IMR-90 (cell line): ENCODE data around the gene FUS. TPM values are rescaled to one million over a fixed set of nuclear protein-coding genes. Genes with fewer than 3 reads are reported as not detected.
A peak's percentile ranks its signal among the peaks of the same experiment; 100 is the strongest.
"Not testable (repeated sequence)": the region's sequence is repeated elsewhere in the genome, so short reads cannot be mapped to it uniquely, and the experiment has no call there.

Experiments used
- ATAC-seq: fragments of 200-7000 bp; cut with Tn5 transposase; 2 replicates; pipeline ENCODE4 v1.9.1; 2020; ENCODE audit warnings: low read depth, mild to moderate bottlenecking, moderate library complexity
- BruUV-seq: library from RNA; stranded (reverse); fragments of 400-500 nt; replicated peaks from 2 replicates; lab custom pipeline; 2021; lab: Mats Ljungman, UMichigan
- CTCF ChIA-PET: fragments of 300-600 bp; formaldehyde crosslinking; extraction: SDS; loops from one replicate; lab custom pipeline; 2021; ENCODE audit warnings: antibody characterized with exemption; lab: Yijun Ruan, JAX
- POLR2A ChIA-PET: fragments of 300-600 bp; sonication (Branson Sonifier 250); formaldehyde crosslinking; loops from one replicate; lab custom pipeline; 2022; ENCODE audit warnings: antibody characterized with exemption; ENCODE audit not compliant: unreplicated experiment; lab: Charles Lee
- DNase-seq: peaks from one replicate; pipeline ENCODE4 v3.0.0; 2013
- H2AFZ ChIP-seq: replicated peaks from 2 replicates; pipeline ENCODE3; 2013; ENCODE audit warnings: low read length, mild to moderate bottlenecking; ENCODE audit not compliant: poor library complexity
- H2AK5ac ChIP-seq: 2 replicates; pipeline ENCODE4 v1.6.1; 2013; ENCODE audit warnings: low read depth, low read length, inconsistent platforms
- H2AK9ac ChIP-seq: replicated peaks from 2 replicates; pipeline ENCODE3; 2013; ENCODE audit warnings: mild to moderate bottlenecking, low read depth, low read length, moderate library complexity; ENCODE audit not compliant: poor library complexity
- H2BK120ac ChIP-seq: 2 replicates; pipeline ENCODE4 v1.6.1; 2013; ENCODE audit warnings: low read depth, low read length, inconsistent platforms
- H2BK15ac ChIP-seq: 3 replicates; pipeline ENCODE4 v1.6.1; 2013; ENCODE audit warnings: low read depth, low read length, inconsistent platforms
- H2BK20ac ChIP-seq: 2 replicates; pipeline ENCODE4 v1.6.1; 2013; ENCODE audit warnings: low read depth, mild to moderate bottlenecking, inconsistent platforms, low read length, moderate library complexity
- H2BK5ac ChIP-seq: 2 replicates; pipeline ENCODE4 v1.6.1; 2013; ENCODE audit warnings: mild to moderate bottlenecking, low read depth, low read length, inconsistent platforms; ENCODE audit not compliant: poor library complexity, severe bottlenecking
- H3K14ac ChIP-seq: replicated peaks from 2 replicates; pipeline ENCODE4 v1.6.1; 2013; ENCODE audit warnings: low read depth, low read length, inconsistent platforms
- H3K18ac ChIP-seq: 2 replicates; pipeline ENCODE4 v1.6.1; 2013; ENCODE audit warnings: low read depth, low read length, control low read depth
- H3K23ac ChIP-seq: 2 replicates; pipeline ENCODE4 v1.6.1; 2013; ENCODE audit warnings: low read depth, low read length, inconsistent platforms
- H3K27ac ChIP-seq: 2 replicates; pipeline ENCODE4 v1.5.1; 2013; ENCODE audit warnings: mild to moderate bottlenecking, control low read depth, low read length; ENCODE audit not compliant: insufficient read depth
- H3K27me3 ChIP-seq: 2 replicates; pipeline ENCODE4 v1.6.1; 2013; ENCODE audit warnings: low read length; ENCODE audit not compliant: control insufficient read depth, insufficient read depth
- H3K36me3 ChIP-seq: 2 replicates; pipeline ENCODE4 v1.6.1; 2013; ENCODE audit warnings: low read length, mixed read lengths; ENCODE audit not compliant: control insufficient read depth, insufficient read depth
- H3K4ac ChIP-seq: 2 replicates; pipeline ENCODE4 v1.6.1; 2013; ENCODE audit warnings: low read depth, low read length, inconsistent platforms
- H3K4me1 ChIP-seq: 2 replicates; pipeline ENCODE4 v1.6.1; 2013; ENCODE audit warnings: low read length, mixed read lengths; ENCODE audit not compliant: control insufficient read depth, insufficient read depth
- H3K4me2 ChIP-seq: 2 replicates; pipeline ENCODE4 v1.6.1; 2013; ENCODE audit warnings: low read depth, mild to moderate bottlenecking, control low read depth, low read length, moderate library complexity
- H3K4me3 ChIP-seq: 2 replicates; pipeline ENCODE4 v1.5.1; 2013; ENCODE audit warnings: low read depth, mild to moderate bottlenecking, control low read depth, low read length, moderate library complexity; ENCODE audit not compliant: insufficient read depth
- H3K56ac ChIP-seq: 2 replicates; pipeline ENCODE4 v1.6.1; 2013; ENCODE audit warnings: low read length, inconsistent platforms; ENCODE audit not compliant: insufficient read depth; ENCODE audit errors: extremely low read depth
- H3K79me1 ChIP-seq, 2 experiments: 2 replicates each; pipeline ENCODE4 v1.6.1; 2013; ENCODE audit warnings: low read length in 2 of 2, inconsistent platforms in 1 of 2, low read depth in 1 of 2
- H3K9ac ChIP-seq: 2 replicates; pipeline ENCODE4 v1.6.1; 2013; ENCODE audit warnings: low read depth, low read length, control low read depth
- H3K9me1 ChIP-seq: 2 replicates; pipeline ENCODE4 v1.6.1; 2013; ENCODE audit warnings: low read length, inconsistent platforms; ENCODE audit not compliant: insufficient read depth
- H3K9me3 ChIP-seq: 2 replicates; pipeline ENCODE4 v1.6.1; 2013; ENCODE audit warnings: low read length; ENCODE audit not compliant: control insufficient read depth, insufficient read depth
- H4K20me1 ChIP-seq: 2 replicates; pipeline ENCODE4 v1.6.1; 2013; ENCODE audit warnings: low read length, inconsistent platforms; ENCODE audit not compliant: insufficient read depth
- H4K5ac ChIP-seq: 2 replicates; pipeline ENCODE4 v1.6.1; 2013; ENCODE audit warnings: mild to moderate bottlenecking, low read depth, low read length, control low read depth
- H4K8ac ChIP-seq, 2 experiments: 2 replicates each; pipeline ENCODE4 v1.6.1; 2013; ENCODE audit warnings: low read depth in 2 of 2, low read length in 2 of 2, control low read depth in 1 of 2, inconsistent platforms in 1 of 2
- H4K91ac ChIP-seq: 2 replicates; pipeline ENCODE4 v1.6.1; 2013; ENCODE audit warnings: low read depth, low read length, inconsistent platforms; ENCODE audit not compliant: insufficient read depth
- BHLHE40 ChIP-seq: fragments of 150-350 bp; IDR thresholded peaks from 2 replicates; pipeline ENCODE4 v1.6.1; 2016; ENCODE audit warnings: mild to moderate bottlenecking, low read depth, low read length
- CHD1 ChIP-seq: IDR thresholded peaks from 2 replicates; pipeline ENCODE4 v1.6.1; 2012; ENCODE audit warnings: low read depth, low read length, improper control_type of control experiment
- NFE2L2 ChIP-seq: fragments of 150-350 bp; IDR thresholded peaks from 2 replicates; pipeline ENCODE4 v1.6.1; 2016; ENCODE audit warnings: low read depth, mild to moderate bottlenecking, low read length
- POLR2A ChIP-seq: IDR thresholded peaks from 2 replicates; pipeline ENCODE4 v1.6.1; 2012; ENCODE audit warnings: mild to moderate bottlenecking, low read depth, low read length
- RFX5 ChIP-seq: IDR thresholded peaks from 2 replicates; pipeline ENCODE4 v1.8.0; 2012; ENCODE audit warnings: low read depth, mild to moderate bottlenecking, low read length, moderate library complexity
- WGBS, 2 experiments: methylation state at CpG; one replicate each; pipeline versions ENCODE4 v1.1.5 to v1.1.7; 2013; ENCODE audit warnings: missing lambda C conversion rate in 2 of 2; ENCODE audit not compliant: insufficient read length in 1 of 2; ENCODE audit errors: extremely low coverage in 2 of 2; 5-methylcytosine and 5-hydroxymethylcytosine counted together
- dilution Hi-C: fragments of 300-500 bp; cut with HindIII; formaldehyde crosslinking; loops from one replicate; pipeline ENCODE4 v1.14.3; 2018; ENCODE audit warnings: low sequenced_read_pairs; ENCODE audit not compliant: unreplicated experiment
- in situ Hi-C: fragments of 300-500 bp; cut with MboI; formaldehyde crosslinking; loops from 3 replicates; pipeline ENCODE4 v1.14.3; 2019; ENCODE audit warnings: low sequenced_read_pairs, inconsistent platforms, mixed read lengths
- intact Hi-C: fragments of 100-400 bp; cut with micrococcal nuclease; formaldehyde crosslinking; loops from 2 replicates; pipeline ENCODE4 v1.10.0; 2022
- polyA plus RNA-seq, 3 experiments: library from polyadenylated mRNA; depleted of rRNA; stranded (reverse); fragments of >200 nt; gene quantifications; 2 replicates each; pipeline ENCODE4 v1.2.3, GENCODE V29; 2012; ENCODE audit warnings: low replicate concordance in 1 of 3
- total RNA-seq: library from RNA; depleted of rRNA; stranded (reverse); fragments of >200 nt; gene quantifications from 2 replicates; pipeline ENCODE4 v1.2.3, GENCODE V29; 2012

The FUS gene
- total and polyA plus RNA-seq, 2 of the 4 experiments (the other 2 are of a cell fraction): 42.8 to 340 TPM

DNA sequence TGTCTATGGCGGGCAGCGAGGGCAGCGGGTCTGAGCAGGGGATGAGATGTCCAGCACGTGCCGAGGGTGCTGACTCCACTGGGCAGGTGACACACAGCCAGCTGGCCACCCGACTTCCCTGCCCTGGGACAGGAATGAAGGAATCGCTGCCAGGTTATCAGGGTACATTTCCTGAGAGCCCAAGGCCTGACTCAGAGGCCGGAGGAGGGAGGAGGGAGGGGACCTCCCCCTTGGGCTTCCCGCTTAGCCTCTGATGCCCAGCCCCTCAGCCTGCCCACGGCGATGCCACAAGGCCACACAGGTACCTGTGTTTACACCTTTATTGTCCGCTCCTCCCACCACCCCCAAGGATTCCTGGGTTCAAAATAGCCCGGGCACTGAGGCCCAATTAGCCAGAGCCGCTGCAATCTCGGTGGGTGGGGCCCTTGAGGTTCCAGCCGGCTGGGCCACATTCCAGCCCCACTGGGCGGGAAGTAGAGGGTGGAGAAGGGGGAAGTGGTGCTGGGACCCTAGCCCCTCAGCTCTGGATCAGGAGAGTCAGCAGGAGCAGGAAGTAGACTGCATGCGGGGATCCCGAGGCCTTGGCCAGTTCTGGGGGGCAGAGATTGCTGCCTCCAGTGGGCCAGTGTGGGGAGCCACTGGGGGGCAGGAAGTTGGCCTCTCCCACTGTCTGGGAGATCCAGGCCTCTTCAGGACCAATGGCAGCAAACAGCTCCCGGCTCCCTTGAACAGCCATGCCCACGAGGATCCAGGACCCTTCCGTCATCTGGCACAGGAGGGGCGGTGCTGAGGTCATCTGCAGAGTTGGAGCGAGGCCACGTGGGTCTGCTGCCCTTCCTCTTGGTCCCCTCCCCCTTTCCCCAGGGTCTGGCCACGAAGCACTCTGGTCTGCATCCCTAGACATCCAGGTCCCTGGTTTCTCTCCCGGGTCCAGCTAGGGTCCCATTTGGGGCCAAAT is 41.0 kb upstream of the FUS start (continued):
- TF ChIP-seq NFE2L2 (no peak), BHLHE40 (peak; percentile 94), CHD1 (no peak), RFX5 (no peak), POLR2A (no peak)

DNA sequence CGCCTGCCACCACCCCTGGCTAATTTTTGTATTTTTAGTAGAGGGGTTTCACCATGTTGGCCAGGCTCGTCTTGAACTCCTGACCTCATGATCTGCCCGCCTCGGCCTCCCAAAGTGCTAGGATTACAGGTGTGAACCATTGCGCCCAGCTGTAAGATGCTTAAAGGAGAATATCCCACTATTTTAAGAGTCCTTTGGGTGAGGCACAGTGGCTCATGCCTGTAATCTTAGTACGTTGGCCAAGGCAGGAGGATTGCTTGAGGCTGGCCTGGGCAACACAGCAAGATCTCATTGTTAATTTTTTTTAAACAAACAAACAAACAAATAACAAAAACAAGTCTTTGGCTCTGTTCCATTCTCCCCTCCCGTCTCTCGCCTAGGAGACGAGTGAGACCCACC is 38.9 kb upstream of the FUS start:
- H3K9me3 ChIP-seq, ATAC-seq, H2BK15ac ChIP-seq, H3K36me3 ChIP-seq, CTCF ChIA-PET, H2BK20ac ChIP-seq, H3K18ac ChIP-seq, H3K79me1 ChIP-seq, POLR2A ChIA-PET, H4K20me1 ChIP-seq, H3K4me3 ChIP-seq, in situ Hi-C loops, H3K23ac ChIP-seq, H3K9ac ChIP-seq, H2BK120ac ChIP-seq, DNase-seq, H3K56ac ChIP-seq, BruUV-seq, H3K27me3 ChIP-seq, intact Hi-C loops, H3K27ac ChIP-seq, dilution Hi-C loops, H3K9me1 ChIP-seq: not testable (repeated sequence)
- H4K5ac ChIP-seq: peak overlapping the region; percentile 8; the same call in 1 of the 2 replicates
- H2AK9ac ChIP-seq: peak overlapping the region; percentile 80
- peak overlapping the region; percentile 80; the same call in 1 of the 2 replicates for H3K4ac ChIP-seq
- H3K4me2 ChIP-seq: 0 out of 2 replicates have a peak overlapping the region, but pooled peaks have one; percentile 87
- H2AFZ ChIP-seq: peak overlapping the region; percentile 86
- H4K8ac ChIP-seq: peak overlapping the region; percentile 48 to 93; a peak in 2 of 4 replicates
- H2AK5ac ChIP-seq: peak overlapping the region; percentile 86
- peaks cover 16% of the 10 kb centered on the region for H3K4me1 ChIP-seq
- peak overlapping the region; percentile 79 for H2BK5ac ChIP-seq
- peak overlapping the region; percentile 52; the same call in 1 of the 2 replicates for H4K91ac ChIP-seq
- 0 out of 2 replicates have a peak overlapping the region, but pooled peaks have one; percentile 1 for H3K14ac ChIP-seq
- no CpG with 5 or more reads among the region's 9 CpGs for WGBS, 2 experiments
